ENCODE data around the gene MBOAT2.

MBOAT2 gene

GRCh38 chr2:8805278-8806210 is 197.9 kb downstream of the MBOAT2 start:
- no peak for DNase-seq

GRCh38 chr2:8803658-8804379 is 199.7 kb downstream of the MBOAT2 start:
- DNase-seq, result peak; percentile 86

- no peak for DNase-seq
These were observed 200.7 kb downstream of the MBOAT2 start for GRCh38 chr2:8802741-8803140.

Data from activated CD4-positive, alpha-beta T cell treated with anti-CD3 and anti-CD28 coated beads, Interleukin-2, amount 50 U/mL, for 16 hours (primary cell).